Activated CD8-positive, alpha-beta memory T cell treated with anti-CD3 and anti-CD28 coated beads for 1 hour (primary cell): Measurements from ENCODE around the gene WDR53.
"Not testable (repeated sequence)": the region's sequence is repeated elsewhere in the genome, so short reads cannot be mapped to it uniquely, and the experiment has no call there.

Experiments
- DNase-seq, 2 donors: peaks; one replicate each; pipeline ENCODE4 v3.0.0-alpha.2; 2020; ENCODE audit warnings: low read depth in 1 of 2; ENCODE audit errors: extremely low read depth in 1 of 2

Gene WDR53

DNA sequence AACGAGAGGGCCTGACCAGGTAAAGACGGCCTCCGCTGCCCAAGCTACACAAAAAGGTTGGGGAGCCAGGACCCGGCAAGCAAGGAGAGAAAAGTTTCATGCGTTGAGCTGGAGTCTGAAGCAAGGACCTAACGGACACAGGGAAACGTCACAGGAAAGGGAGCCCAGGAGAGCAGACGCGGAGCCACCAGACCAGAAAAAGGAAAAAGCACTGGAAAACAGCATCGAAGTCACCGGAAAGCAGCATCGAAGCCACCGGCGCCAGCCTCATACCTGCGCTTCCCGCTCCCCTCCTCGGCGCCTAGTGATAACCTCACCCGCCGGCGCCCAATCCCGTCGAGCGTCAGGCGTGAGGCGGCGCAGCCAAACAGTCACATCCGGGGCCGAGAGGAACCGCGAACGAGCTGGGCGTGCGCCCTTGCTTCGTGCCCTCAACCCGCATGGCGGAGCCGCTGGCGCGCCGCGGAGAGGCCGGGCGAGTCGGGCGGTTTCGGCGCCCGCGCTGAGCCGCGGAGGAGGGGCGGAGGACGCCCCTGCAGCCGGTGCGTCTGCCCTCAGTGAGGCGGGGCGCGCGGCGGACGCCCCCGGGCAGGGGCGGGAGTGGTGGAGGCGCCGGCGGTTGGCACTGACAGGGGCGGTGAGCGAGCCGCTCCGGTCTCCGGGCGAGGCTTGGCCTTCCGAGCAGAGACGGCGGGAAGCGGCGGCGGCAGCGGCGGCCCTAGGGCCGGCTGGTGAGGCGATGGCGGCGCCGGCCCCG, at the start of gene WDR53, which contains the start of gene FBXO45:
Gene WDR53 (minus strand): TSS at position 309 of the 757 bp plus-strand sequence. CDS start 7,079 bp downstream, outside the sequence.
Gene FBXO45 (plus strand): TSS at position 415 of the 757 bp plus-strand sequence. CDS start 325 bp downstream, at position 740.
- DNase-seq, result peak; percentile 83 to 91

DNA sequence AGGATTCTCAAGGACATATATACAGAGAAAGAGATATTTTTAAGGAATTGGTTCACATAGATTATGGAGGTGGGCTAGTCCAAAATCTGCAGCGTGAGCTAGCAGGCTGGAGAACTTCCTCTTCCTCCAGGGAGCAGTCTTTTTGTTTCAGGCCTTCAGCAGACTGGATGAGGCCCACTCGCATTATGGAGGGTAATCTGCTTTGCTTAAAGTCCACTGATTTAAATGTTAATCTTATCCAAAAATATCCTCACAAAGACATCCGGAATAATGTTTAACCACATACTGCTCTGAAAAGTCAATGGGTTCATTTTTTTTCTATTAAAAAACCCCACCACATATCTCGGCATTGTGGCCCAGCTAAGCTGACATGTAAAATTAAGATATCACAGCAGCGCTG, 48.9 kb upstream of the WDR53 start:
- no peak for DNase-seq

DNA sequence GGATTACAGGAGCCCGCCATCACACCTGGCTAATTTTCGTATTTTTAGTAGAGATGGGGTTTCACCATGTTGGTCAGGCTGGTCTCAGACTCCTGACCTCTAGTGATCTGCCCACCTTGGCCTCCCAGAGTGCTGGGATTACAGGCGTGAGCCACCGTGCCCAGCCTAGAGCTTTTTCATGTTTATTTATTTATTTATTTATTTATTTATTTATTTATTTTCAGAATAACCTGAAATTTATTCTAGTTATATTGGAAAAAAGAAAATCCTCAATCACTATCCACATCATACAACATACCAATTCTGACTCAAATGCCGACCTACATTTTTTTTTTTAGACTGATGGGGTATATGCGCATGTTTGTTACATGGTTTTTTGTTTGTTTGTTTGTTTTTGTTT, 46.9 kb upstream of the WDR53 start:
- DNase-seq, result not testable (repeated sequence)

DNA sequence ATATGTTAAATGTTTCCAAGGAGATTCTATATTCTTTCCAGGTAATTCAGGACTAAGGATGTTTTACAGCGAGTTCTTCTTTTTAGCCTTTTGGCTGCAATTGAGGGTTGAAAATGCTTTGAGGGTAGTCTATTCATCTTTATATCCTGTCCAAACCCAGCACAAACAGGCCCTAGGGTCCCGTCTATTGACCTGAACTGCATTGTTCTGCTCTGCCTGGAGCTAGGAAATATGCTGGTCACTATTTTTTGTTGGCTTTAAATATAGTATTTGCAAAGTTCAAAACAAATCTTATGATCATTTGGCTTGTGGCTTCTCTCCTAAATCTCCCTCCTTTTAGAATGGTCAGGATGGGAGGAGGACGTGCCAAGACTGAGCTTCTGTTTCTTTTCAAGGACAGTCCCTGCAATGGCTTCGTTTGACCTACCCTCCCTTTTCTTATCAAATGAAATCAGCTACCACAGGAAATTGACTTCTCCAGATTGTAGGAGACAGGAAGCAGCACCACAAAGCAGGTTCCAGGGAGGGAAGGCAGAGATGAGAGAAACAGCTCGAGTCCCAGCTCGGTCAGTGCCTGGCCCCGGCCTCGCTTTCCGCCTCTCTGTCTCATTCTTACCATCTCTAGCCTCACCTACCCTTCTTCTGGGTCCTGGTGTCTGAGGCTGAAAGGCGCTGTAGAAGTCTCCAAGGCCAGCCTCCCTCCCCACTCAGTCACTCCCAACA, 43.6 kb upstream of the WDR53 start:
- no peak for DNase-seq

DNA sequence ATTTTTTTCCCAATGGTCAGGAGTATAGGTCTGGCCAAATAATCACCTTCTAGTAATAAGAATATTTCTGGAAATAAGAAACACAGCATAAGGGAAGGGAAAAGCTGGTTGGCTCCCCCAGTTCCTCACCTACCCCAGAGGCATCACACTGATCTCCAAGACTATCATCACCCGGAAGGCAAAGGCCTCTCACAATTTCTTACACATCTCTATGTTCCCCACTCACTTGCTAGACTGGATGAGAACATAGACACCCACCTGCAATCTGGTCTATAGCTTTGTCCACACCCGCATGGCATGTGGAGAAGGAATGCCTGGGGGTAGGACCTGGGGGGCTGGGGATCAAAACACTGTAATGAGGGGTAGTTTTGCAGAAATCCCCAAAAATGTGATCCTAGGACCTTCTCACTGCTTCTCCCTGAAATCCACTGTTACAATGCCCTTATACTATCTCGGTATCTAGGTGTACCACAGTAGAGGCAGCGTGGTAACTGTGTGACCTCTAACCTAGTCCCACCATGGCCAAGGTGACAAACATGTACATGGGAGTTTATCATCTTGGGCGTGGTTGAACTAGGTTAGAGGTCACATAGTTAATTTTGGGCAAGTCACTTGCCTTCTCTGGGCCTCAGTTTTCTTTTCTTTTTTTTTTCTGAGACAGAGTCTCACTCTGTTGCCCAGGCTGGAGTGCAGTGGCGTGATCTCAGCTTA, 41.6 kb upstream of the WDR53 start:
- DNase-seq, result no peak

DNA sequence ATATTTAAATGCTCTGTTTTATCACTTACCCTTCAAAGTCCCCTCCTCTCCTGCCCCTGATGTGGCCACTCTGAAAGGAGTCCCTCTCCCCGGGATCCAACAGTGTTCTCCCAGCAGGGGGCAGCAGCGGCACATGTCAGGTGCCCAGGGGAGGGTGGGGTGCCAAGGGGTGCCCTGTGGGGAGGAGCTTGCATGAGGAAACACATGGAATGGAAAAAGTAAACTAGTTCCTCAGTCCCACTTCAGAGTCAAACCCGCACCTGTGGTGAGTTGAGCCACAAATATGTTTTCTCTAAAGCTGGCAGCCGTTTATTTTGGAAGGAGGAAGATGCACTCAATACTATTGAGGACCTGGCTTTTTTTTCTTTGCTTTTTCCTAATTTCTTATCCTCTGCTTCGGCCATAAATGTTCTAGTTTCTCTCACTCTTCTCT, 41.0 kb upstream of the WDR53 start:
- DNase-seq, result peak; percentile 92 to 93

DNA sequence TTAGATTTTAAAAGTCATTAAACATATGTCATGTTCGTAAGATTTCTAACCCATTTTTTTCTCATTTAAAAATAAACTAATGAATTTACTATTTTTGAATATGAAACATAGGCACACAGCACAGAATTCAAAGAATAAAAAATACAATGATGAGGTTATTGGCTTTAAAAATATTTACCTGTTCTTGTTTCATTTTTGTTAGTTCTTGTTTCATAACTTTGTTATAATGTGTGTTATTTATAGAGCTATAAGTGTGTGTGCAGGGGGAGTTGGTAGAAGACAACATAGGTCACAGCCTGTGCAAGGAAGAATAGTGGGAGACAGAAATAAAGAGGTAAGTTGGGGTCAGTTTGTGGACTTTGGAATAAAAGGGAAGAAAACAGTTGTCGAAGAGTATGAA, 40.3 kb upstream of the WDR53 start:
- no peak for DNase-seq

DNA sequence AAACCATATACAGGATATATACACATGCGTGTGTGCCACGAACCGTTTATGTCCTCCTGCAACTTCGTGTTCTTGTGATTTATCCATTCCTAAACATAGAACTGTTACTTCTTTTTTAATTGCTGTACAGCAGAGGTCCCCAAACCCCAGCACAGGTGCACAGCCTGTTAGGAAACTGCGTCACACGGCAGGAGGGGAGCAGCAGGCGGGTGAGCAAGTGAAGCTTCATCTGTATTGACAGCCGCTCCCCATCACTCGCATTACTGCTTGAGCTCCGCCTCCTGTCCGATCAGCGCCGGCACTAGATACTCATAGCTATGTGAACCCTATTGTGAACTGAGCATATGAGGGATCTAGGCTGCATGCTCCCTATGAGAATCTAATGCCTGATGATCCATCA, 36.2 kb upstream of the WDR53 start:
- peak; percentile 22 to 29 for DNase-seq

DNA sequence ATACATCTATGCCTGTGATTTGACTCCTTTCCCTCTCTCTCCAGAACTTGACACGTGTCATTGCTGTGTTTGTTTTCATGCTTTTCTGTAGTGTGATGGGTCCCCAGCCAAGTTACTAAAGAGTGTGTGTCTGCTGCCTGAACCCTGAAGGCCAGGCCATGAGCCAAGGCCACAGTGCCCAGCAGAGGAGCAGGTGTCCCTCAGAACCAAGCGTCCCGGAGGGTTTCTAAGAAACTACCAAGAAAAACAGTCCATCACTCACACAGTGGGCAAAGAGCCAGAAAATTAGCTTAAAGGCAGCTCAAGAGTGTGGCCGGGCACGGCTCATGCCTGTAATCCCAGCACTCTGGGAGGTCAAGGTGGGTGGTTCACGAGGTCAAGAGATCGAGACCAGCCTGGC, 35.3 kb upstream of the WDR53 start:
- DNase-seq, result no peak

DNA sequence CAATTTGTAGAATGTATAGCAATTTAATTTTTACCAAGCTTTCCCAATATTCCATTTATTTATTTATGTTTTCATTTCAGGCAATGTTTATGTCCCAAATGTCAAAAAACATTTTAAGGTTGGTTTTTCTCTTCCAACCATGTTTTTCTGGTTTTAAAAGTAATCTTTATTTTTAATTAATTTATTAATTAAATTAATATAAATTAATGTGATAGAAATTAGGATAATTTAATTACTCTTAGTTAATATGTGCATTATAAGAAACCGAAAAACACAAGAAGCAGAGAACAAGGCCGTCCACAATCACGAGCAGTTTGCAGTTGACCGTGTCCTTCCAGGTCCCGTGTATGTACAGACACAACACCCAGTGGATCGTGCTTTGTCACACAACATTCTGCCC, 34.3 kb upstream of the WDR53 start:
- no peak for DNase-seq

DNA sequence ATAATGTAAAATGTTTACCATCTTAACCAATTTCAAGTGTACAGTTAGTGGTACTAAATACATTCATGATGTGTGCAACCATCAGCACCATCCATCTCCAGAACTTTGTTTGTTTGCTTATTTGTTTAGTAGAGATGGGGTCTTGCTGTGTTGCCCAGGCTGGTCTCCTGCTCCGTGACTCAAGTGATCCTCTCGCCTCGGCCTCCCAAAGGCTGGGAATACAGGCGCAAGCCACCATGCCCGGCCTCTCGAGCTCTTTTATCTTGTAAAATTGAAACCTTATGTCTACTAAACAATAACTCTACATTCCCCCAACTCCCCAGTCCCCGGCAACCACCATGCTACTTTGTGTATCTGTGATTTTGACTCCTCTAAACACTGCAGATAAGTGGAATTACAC, 32.0 kb upstream of the WDR53 start:
- no peak for DNase-seq

DNA sequence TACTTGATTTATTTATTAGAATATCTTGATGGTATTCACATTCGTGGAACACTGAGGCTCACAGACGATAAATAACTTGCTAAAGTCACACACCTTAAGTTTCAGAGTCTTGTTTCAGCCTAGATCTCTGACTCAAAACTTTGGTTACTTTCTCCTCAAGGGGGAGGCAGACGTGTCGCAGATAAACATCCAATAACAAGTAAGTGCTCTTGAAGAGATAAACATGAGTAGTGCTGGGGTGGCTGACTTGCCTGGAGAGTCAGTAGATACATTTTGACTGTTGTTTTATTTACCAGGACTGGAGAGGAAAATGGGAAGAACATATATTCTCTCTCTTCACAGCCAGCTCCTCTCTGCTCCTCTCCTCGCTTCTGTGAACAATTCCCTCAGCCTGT, 31.4 kb upstream of the WDR53 start:
- no peak for DNase-seq

DNA sequence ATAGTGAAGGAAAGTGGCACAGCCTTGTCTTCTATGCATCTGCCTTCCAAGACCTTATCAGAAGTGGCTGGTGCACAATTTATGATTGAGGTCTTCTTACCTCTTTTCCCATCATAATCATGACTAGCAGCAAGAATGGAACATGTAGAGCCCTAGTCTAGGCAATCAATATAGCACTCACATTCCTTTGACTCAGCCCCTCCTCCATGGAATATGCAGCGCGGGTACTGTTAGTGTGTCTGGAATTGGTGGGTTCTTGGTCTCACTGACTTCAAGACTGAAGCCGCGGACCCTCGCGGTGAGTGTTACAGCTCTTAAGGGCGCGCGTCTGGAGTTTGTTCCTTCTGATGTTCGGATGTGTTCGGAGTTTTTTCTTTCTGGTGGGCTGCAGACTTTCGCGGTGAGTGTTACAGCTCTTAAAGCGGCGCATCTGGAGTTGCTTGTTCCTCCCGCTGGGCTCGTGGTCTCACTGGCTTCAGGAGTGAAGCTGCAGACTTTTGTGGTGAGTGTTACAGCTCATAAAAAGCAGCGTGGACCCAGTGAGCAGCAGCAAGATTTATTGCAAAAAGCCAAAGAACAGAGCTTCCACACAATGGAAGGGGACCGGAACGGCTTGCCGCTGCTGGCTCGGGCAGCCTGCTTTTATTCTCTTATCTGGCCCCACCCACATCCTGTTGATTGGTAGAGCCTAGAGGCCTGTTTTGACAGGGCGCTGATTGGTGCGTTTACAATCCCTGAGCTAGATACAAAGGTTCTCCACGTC, 29.8 kb upstream of the WDR53 start:
- DNase-seq, result peak in 1 of 2 donors; percentile 5

DNA sequence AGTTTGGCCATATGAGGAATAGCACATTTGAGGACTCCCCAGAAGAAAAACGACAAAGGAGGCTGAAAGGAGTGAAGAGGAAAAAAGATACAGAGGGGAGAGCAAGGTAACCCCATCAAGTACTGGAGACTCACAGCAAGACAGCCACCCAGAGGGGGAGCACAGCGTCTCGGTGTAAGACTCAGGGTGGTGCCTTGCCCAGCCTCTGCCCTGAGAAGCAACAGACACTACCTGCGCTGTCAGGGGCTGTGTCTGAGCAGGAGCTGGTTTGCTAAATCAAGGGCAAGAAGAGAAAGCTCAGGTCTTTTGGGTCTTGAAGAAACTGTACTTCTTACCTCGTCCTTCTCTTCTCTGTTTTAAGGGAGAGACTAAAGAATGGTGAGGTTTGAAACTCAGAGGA, 28.0 kb upstream of the WDR53 start:
- no peak for DNase-seq

DNA sequence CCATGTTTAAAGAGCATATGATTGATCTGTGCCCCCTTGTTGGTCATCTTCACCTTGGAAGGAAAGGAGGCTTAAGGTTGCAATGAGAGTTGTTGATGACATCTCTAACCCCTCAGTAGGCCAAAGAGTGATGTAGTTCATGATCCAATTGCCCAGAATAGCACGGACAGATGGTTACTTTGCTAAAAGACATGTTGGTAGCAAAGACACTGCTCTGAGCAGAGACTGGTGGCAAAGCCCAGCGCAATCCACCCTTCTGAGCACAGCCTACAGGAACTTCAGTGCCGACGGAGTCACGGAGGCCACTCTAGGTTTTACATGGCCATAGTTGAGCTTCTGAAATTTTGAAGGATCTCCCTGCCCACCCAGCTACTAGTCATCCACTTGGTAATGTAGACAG, 21.9 kb upstream of the WDR53 start:
- no peak for DNase-seq

DNA sequence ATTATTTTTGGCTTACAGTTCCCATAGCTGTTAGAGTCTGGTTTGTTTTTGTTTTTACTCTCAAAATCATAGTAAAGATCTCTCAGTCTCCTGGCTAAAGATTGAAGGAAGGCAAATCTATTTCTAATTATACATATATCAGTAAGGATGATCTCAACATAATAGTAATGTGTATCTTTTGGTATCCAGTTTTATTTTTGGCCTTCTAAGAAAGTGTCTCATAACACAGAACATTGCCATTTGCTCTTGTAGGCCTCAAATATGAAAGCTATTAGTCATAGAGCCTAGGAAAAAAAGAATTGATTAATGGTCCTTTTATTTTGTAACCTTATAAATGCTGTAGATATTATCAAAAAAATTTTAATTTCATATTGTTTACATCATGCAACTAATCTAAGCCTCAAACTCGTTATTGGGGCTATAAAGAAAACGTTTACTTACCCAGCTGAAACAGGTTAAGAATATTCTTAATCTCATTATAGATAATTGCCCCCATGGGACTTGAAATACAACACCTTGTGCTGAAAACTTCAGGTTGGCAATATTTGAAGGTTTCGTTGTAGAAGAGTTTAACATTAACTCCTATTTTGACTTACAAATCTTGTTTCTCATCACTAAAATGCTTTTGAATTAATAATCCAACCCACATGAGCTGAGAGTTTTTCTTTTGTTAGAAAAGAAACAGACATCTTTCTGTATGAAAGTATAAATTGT, 16.8 kb upstream of the WDR53 start:
- DNase-seq, result no peak

DNA sequence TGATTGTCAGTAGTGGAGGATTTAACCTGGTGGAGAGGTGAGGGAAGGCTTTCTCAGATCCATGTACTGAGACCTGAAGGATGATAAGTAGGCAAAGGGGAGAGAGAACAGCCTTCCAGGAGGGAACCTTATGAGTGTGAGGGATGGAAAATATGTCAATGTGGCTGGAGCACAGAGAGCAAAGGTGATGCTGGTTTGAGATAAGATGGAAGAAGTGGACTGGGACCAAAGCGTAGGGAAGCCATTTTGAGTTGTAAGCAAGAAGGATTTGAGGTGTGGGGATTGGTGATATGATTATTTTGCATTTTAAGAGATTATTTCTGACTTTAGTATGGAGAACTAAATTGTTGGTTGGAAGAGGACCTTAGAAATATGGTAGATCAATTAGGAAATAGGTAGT, 4.0 kb upstream of the WDR53 start:
- no peak for DNase-seq

DNA sequence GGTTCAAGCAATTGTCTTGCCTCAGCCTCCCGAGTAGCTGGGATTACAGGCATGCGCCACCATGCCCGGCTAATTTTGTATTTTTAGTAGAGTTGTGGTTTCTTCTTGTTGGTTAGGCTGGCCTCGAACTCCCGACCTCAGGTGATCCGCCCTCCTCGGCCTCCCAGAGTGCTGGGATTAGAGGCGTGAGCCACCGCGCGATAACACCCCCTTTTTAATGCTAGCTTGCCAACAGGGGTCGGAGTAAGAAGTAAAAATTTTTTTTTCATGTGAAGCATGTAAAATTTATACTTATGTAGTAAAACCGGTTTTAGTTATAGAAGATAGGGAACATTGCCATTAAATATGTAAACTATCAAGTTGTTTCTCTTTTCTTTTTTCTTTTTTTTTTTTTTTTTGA, 2.0 kb upstream of the WDR53 start:
- not testable (repeated sequence) for DNase-seq

DNA sequence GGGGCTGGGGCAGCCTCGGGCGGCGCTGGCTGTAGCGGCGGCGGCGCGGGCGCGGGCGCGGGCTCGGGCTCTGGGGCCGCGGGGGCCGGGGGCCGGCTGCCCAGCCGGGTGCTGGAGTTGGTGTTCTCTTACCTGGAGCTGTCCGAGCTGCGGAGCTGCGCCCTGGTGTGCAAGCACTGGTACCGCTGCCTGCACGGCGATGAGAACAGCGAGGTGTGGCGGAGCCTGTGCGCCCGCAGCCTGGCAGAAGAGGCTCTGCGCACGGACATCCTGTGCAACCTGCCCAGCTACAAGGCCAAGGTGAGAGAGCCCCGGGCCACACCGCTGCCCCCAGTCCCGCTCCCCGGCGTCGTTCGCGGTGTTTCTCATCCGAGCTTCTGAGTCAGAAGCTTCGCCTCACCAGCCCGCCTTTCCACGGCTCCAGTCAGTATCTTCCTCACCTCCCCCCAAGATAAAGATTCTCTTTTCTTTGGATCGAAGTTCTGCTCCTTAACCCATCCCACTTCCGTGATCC, 706 bp upstream of the WDR53 start:
- DNase-seq, result peak in 1 of 2 donors; percentile 25

DNA sequence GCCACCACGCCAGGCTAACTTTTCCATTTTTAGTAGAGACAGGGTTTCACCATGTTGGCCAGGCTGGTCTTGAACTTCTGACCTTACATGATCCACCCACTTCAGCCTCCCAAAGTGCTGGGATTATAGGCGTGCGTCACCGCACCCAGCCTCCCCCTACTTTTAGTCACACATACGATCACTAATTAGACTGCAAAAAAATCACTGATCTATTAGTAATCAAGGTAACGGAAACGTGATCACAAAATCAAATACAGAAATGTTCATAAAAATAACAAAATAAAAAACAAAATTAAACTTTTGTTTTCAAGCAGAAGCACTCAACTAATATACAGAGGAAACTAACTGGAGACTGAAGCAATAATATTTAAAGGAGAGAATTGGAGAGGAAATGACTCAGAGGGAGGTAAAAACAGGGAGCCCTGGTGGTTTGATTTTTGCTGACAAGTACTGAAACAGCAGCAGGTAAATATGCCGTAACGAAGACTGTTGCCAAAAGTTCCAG, 4.6 kb downstream of the WDR53 start:
- no peak for DNase-seq
